T-helper 17 cell (primary cell): Measurements from ENCODE around the gene TMEM223. TPM values are rescaled to one million over a fixed set of nuclear protein-coding genes. Genes with fewer than 3 reads are reported as not detected.
A peak's percentile ranks its signal among the peaks of the same experiment; 100 is the strongest.

Experiments
- ATAC-seq: fragments of 150-1000 bp; cut with Tn5 transposase; 2 replicates; pipeline ENCODE4 v1.10.0; 2021; ENCODE audit warnings: mild to moderate bottlenecking, moderate library complexity
- DNase-seq, 3 donors: peaks; one replicate each; pipeline versions ENCODE4 v3.0.0 to v3.0.0-alpha.2; 2020 to 2021
- H3K9me3 ChIP-seq: one replicate; pipeline ENCODE4 v1.7.0; 2013; ENCODE audit warnings: low read length, mild to moderate bottlenecking; ENCODE audit not compliant: control insufficient read depth, poor library complexity, severe bottlenecking
- H3K27ac Mint-ChIP-seq: one replicate; pipeline ENCODE4 v1.8.0; 2022; ENCODE audit warnings: mild to moderate bottlenecking, moderate library complexity, mixed read lengths
- H3K27me3 Mint-ChIP-seq: one replicate; pipeline ENCODE4 v1.8.0; 2022; ENCODE audit warnings: mixed read lengths
- H3K36me3 Mint-ChIP-seq: one replicate; pipeline ENCODE4 v1.8.0; 2022; ENCODE audit warnings: low read depth, mixed read lengths
- H3K4me1 Mint-ChIP-seq: one replicate; pipeline ENCODE4 v1.8.0; 2022; ENCODE audit warnings: mild to moderate bottlenecking, mixed read lengths
- H3K4me3 Mint-ChIP-seq: one replicate; pipeline ENCODE4 v1.8.0; 2022; ENCODE audit warnings: mild to moderate bottlenecking, moderate library complexity, mixed read lengths
- total RNA-seq, 4 donors: library from RNA in 2 of 4; stranded (reverse) in 2 of 4; gene quantifications; one replicate each; pipeline ENCODE4 v1.2.3 and lab custom pipeline; 2022 to 2026

The TMEM223 gene
- total RNA-seq, 2 donors from 2014 or later = 5.7 to 7.3 TPM

DNA sequence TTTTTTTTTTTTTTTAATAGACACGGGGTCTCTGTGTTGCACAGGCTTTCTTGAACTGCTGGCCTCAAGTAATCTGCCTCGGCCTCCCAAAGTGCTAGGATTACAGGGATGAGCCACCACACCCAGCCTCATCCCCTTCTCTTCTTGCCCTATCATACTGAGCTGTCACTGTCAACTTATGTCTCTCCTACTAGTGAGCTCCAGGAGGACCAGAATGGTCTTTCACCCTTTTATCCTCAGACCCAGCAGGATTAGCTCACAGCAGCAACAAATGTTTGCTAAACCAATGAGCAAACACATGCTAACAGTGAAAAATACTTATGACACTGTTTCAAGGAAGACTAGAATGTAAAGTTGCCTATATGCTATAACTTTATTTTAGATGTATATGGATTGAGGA is 19.9 kb upstream of the TMEM223 start:
- Mint-ChIP-seq H3K27ac (peak overlapping the region; percentile 92), H3K27me3 (no peaks in the 10 kb centered on the region), H3K4me3 (peak overlapping the region; percentile 73), H3K36me3 (no peaks in the 10 kb centered on the region), H3K4me1 (peaks cover 13% of the 10 kb centered on the region)
- H3K9me3 ChIP-seq = no peaks in the 10 kb centered on the region
- DNase-seq (no peak), ATAC-seq (no peak)

DNA sequence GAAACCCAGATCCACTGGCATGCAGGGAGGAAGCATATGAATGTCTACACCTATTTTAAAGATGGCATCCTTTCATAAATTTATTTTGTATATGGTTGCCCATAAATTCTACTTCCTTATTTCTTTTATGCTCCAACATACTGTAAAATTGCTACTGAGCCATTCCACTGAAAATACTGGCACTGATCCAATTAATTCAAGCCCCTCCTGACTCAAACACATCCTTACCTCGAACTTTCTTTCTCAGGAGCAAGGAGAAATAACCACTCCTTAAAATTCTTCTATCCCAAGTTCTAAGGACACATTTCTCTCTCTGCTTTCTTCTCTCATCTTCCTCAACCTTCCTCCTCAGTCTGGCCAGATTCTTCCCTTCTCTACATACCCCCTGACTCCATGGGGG is 18.9 kb upstream of the TMEM223 start:
- H3K4me1 Mint-ChIP-seq = peaks cover 16% of the 10 kb centered on the region
- no peaks in the 10 kb centered on the region for H3K36me3 Mint-ChIP-seq
- no peaks in the 10 kb centered on the region for H3K27me3 Mint-ChIP-seq
- DNase-seq = no peak
- ATAC-seq = no peak
- no peaks in the 10 kb centered on the region for H3K9me3 ChIP-seq
- H3K27ac Mint-ChIP-seq = peak overlapping the region; percentile 92
- no peak overlapping the region for H3K4me3 Mint-ChIP-seq

DNA sequence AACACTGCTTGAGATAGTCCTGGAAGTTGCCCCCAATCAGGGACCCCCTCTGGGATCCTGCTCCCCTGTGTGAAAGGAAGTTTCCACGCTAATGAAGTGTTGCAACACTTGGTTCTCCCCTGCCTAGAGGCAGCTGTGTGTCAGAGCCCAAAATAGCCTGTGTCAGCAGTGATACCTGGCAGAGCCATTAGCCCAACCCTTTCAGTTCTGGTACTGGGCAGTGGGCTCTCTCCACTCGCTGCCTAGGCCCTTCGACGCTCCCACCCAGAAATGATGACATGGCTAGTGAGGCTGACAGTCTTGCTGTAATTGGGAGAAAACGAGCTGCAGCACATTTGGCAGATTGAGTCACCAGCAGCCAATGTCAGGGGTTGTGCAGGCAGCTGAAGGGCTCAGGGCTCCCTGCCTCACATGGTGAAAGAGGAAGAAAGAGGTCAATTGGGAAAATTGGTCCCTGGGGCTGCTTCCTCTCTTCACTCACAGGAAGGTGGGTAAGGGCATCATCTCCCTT is 14.9 kb upstream of the TMEM223 start:
- Mint-ChIP-seq H3K4me1 (peaks cover 29% of the 10 kb centered on the region), H3K27me3 (no peaks in the 10 kb centered on the region), H3K27ac (peak overlapping the region; percentile 96), H3K4me3 (no peak overlapping the region), H3K36me3 (peaks cover 2% of the 10 kb centered on the region)
- ATAC-seq = no peak
- H3K9me3 ChIP-seq = no peaks in the 10 kb centered on the region
- no peak for DNase-seq

DNA sequence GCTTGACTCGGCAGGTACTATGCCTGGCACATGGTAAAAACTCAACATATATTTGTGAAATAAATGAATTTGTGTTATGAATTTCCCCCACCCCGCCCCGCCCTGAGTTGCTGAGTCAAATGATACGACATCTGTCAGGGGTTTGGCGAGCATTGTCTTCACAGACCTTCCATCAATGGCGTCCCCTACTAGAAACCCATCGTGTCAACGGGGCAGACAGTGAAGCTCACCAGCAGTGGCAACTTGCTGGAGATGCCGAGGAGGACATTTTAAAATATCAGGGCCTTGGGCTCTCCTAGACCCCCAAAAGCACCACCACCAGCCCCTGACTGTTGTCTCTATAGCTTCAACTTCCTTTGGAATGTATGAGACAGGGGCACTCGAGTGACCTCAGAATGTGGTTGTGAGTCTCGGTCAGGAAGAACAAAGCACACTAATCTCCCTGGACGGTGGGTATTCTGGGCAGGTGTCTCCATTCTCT is 14.2 kb upstream of the TMEM223 start:
- peak; percentile 33 for ATAC-seq

DNA sequence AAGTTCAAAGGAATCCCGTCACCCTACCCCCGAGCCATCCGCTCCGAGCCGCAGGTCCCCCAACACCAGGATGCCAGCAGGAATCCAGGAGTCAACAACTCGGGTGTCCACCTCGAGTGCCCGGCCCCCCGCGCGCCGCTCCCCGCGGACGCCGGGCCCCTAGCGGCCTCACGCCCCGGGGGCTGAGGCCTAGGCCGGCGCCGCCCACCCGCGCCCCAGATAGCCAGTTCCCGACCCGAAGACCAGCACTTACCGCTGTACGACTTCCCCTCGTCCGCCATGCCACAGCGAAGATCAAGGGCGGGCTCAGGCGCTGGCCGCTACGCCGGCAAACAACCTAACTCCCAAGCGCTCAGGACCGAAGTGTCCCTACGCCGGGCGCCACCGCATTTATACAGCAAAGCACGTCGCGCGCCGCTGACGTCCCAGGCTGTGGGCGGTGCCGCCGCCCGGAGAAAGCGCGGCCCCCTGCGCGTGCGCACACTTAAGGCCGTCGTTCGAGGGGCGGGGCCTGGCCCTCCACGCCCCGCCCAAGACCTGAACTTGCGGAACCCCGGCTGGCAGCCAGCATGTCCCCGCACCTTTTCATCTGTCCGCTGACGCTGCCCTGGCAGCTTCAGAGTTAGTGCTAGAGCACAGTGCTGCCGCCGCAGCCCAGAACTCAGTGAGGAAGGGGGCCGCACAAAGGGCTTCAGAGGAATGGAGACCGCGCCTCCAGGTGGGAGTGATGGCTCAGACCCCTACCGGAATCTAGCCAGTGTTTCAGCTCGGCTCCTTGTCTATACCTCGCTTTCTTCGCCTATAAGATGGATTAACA is 13.5 kb upstream of the TMEM223 start, which contains the start of gene NXF1:
NXF1 (minus strand) TSS at position 365 of the 817 bp plus-strand sequence; CDS start at position 281, 84 bp downstream.
- Mint-ChIP-seq H3K4me1 (peaks cover 22% of the 10 kb centered on the region), H3K36me3 (peaks cover 2% of the 10 kb centered on the region), H3K4me3 (peak within 1 kb of the TSS; percentile 97), H3K27ac (peak within 1 kb of the TSS; percentile 96), H3K27me3 (no peaks in the 10 kb centered on the region)
- H3K9me3 ChIP-seq = no peaks in the 10 kb centered on the region
- DNase-seq = peak; percentile 97 to 98 (median 97)
- ATAC-seq = peak; percentile 85

More for the DNA sequence above, 14.2 kb upstream of the TMEM223 start:
- Mint-ChIP-seq H3K4me3 (peak overlapping the region; percentile 97), H3K4me1 (peaks cover 25% of the 10 kb centered on the region), H3K36me3 (peaks cover 2% of the 10 kb centered on the region), H3K27ac (peak overlapping the region; percentile 96), H3K27me3 (no peaks in the 10 kb centered on the region)
- H3K9me3 ChIP-seq = no peaks in the 10 kb centered on the region
- no peak for DNase-seq

DNA sequence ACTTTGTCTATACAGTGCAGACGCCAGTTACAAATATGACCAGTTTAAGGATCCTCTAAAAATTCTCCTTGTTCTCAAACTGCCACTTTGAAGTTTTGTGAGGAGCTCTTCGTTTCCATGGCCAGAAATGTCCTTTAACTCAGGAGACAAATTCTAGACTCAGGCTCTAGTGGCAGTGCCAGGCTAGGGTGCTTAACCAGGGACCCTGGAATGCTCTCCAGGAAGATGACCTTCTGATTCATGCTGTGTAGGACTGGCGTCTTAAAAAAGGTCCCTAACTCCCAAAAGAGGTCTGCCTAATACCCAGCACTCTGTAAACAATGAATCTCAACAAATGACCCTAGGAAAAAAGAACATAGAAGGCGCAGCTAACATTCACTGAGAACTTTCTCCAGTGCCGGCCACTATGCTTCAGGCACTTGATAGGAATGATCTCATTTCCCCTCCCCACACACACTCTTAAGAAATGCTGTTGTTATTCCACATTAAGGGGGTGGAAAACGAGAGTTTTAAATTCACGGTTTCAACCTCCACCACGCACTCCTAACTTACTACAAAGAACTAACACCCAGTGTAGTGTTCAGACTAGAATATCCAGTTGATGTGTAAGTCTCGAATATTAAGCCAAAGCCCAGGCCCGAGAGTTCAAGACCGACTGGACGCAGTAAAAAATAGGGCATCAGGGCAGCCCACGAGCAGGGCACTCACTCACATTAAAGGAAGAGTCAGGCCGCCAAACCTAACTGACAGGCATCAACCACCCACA is 12.7 kb upstream of the TMEM223 start:
- H3K4me1 Mint-ChIP-seq = peaks cover 22% of the 10 kb centered on the region
- no peak for DNase-seq
- ATAC-seq = peak; percentile 29
- peak overlapping the region; percentile 97 for H3K4me3 Mint-ChIP-seq
- no peaks in the 10 kb centered on the region for H3K9me3 ChIP-seq
- no peaks in the 10 kb centered on the region for H3K27me3 Mint-ChIP-seq
- peaks cover 2% of the 10 kb centered on the region for H3K36me3 Mint-ChIP-seq
- H3K27ac Mint-ChIP-seq = peak overlapping the region; percentile 96

DNA sequence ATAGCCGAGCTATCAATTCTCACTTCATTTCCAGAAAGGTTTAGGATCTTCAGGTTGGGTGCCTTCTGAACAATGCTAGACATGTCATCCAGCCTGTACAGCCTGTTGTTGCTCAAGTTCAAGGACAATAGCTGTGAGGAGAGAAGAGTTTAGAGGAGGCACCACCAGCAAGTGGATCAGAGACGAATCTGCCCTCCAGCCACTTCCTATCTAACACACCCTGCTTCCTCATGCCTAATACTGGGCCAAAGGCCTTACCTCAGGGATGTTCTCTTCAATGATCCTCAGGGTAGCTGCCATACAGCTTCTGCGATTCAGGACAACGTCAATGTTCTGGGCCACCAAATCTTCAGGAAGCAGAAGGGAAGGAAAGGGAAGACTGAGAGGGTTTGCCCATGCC is 9.3 kb upstream of the TMEM223 start:
- H3K4me3 Mint-ChIP-seq = no peak overlapping the region
- no peak for DNase-seq
- no peak overlapping the region for H3K27ac Mint-ChIP-seq
- H3K9me3 ChIP-seq = no peaks in the 10 kb centered on the region
- no peaks in the 10 kb centered on the region for H3K27me3 Mint-ChIP-seq
- peaks cover 8% of the 10 kb centered on the region for H3K36me3 Mint-ChIP-seq
- no peak for ATAC-seq
- peaks cover 21% of the 10 kb centered on the region for H3K4me1 Mint-ChIP-seq

DNA sequence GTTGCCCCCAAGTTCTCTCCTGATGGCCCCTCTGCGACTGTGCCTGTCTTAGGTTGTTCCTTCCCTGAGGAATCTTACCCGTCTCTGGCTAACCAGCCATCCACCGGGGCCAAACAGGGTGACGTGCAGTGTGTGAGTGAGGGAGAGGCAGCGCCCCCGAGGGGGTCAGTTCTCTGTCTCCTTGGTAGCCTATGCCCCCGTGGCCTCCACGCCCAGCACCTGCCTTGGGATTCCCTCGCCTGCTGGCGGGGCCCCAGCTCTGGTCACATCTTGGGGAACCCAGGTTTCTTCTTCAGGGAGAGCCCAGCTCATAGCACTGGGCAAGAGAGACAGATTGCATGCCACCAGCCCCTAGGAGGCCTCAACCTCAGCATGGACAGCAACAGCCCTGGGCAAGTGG is 7.7 kb upstream of the TMEM223 start:
- ATAC-seq = no peak
- Mint-ChIP-seq H3K27me3 (no peaks in the 10 kb centered on the region), H3K27ac (no peak overlapping the region), H3K4me3 (no peak overlapping the region), H3K4me1 (peaks cover 14% of the 10 kb centered on the region), H3K36me3 (peaks cover 5% of the 10 kb centered on the region)
- no peak for DNase-seq
- no peaks in the 10 kb centered on the region for H3K9me3 ChIP-seq

DNA sequence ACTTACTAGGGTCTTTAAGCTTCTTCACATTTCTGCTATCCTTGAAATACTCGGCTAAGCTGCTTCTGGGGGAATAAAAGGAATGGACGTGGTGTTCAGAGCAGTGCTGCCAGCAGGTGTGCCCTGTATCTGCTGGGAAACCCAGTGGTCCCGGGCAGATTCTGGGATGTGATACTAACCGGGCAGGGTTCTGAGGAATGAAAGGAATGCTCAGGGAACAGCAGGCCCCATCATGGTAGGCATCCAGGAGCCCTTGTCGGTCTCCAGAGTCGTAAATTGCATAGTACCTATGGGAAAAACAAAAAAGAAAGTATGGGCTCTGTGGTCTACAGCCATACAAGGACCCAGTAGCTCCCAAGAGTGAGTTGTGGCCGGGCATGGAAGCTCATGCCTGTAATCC is 4.5 kb upstream of the TMEM223 start:
- DNase-seq (no peak), ATAC-seq (no peak)
- H3K9me3 ChIP-seq = no peaks in the 10 kb centered on the region
- H3K4me3 Mint-ChIP-seq = no peak overlapping the region
- H3K36me3 Mint-ChIP-seq = peaks cover 8% of the 10 kb centered on the region
- H3K27ac Mint-ChIP-seq = no peak overlapping the region
- no peaks in the 10 kb centered on the region for H3K27me3 Mint-ChIP-seq
- peaks cover 16% of the 10 kb centered on the region for H3K4me1 Mint-ChIP-seq

DNA sequence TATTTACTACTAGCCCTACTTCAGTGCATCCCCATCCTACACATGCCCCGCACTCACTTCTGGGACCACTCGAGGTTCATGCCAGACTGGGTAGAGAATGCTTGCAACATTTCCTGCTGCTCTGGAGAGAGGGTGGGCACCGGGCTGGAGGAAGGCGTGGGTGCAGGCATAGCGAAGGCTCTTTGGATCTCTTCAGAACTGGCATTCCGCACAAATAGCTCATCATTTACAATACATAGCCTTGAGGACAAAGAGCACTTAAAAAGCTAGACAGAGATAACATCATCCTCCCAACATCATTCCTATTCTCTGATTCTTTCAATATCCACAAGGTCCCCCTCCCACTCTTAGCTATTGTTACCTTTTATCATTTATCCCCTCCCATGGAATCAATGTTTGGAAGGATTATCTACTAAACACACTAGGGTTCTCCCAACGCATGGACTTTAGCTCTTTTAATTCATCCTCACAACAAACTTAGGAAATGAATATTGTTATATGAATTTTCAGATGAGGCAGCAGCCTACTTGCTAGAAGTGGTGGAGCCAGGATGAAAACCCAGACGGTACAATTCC is 2.5 kb upstream of the TMEM223 start:
- H3K9me3 ChIP-seq = no peaks in the 10 kb centered on the region
- no peak overlapping the region for H3K4me3 Mint-ChIP-seq
- DNase-seq (no peak), ATAC-seq (no peak)
- peaks cover 33% of the 10 kb centered on the region for H3K4me1 Mint-ChIP-seq
- no peaks in the 10 kb centered on the region for H3K27me3 Mint-ChIP-seq
- peaks cover 8% of the 10 kb centered on the region for H3K36me3 Mint-ChIP-seq
- peak overlapping the region; percentile 29 for H3K27ac Mint-ChIP-seq

DNA sequence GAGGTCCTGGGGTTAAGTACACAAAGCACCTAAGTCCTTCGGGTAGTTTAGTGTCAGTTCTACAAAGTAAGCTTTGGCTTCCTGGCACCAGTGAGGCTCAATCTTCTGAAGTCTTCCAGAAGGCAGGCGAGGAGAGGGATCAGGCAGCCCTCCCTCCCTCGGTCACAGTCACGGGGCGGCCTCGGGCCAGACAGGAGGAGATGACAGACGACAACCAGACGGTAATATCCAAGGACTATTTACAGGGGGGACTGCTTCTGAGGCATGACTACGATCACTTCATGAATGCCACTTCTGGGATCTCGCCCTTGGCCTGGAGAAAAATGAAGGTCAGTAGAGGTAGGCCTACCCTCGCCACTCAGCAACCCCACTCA is 383 bp upstream of the TMEM223 start:
- ATAC-seq = peak; percentile 6
- Mint-ChIP-seq H3K27me3 (no peaks in the 10 kb centered on the region), H3K4me1 (peaks cover 41% of the 10 kb centered on the region), H3K36me3 (peaks cover 3% of the 10 kb centered on the region), H3K4me3 (peak overlapping the region; percentile 92), H3K27ac (peak overlapping the region; percentile 93)
- DNase-seq = no peak
- no peaks in the 10 kb centered on the region for H3K9me3 ChIP-seq

DNA sequence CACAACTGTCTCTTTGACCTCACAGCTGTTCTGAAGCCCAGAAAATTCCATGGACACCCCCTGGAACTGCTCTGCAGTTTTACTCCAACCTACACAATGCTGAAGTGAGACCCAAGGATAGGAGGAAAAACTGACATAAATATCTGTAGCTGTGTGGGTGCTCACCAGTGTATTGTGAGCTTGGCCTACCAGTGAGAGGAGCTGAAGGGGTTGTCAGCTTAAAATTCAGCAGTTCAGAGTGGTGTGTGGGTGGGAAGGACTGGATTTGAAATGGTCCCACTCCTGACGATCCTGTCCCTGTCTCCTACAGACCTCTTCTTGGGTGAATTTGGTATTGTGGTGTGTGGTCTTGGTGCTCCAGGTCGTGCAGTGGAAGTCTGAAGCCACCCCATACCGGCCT is 2.2 kb downstream of the TMEM223 start:
- ATAC-seq = no peak
- Mint-ChIP-seq H3K4me1 (peaks cover 46% of the 10 kb centered on the region), H3K27me3 (no peaks in the 10 kb centered on the region), H3K36me3 (peaks cover 3% of the 10 kb centered on the region), H3K4me3 (peak overlapping the region; percentile 80), H3K27ac (peak overlapping the region; percentile 93)
- H3K9me3 ChIP-seq = no peaks in the 10 kb centered on the region
- no peak for DNase-seq

DNA sequence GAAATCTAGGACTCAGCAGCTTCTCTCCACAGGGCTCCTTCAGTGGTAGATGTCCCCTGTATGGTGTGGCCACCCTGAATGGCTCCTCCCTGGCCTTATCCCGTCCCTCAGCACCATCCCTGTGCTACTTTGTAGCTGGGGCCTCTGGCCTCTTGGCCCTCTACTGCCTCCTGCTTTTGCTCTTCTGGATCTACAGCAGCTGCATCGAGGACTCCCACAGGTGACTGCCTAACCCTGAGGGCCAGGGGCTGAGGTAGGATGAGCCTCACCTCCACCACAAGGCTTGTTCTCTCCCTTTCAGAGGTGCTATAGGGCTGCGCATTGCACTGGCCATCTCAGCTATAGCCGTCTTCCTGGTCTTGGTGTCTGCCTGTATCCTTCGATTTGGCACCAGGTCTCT is 2.8 kb downstream of the TMEM223 start:
- DNase-seq = no peak
- Mint-ChIP-seq H3K4me3 (peak overlapping the region; percentile 80), H3K27ac (peak overlapping the region; percentile 93), H3K36me3 (no peaks in the 10 kb centered on the region), H3K27me3 (no peaks in the 10 kb centered on the region), H3K4me1 (peaks cover 41% of the 10 kb centered on the region)
- no peaks in the 10 kb centered on the region for H3K9me3 ChIP-seq
- ATAC-seq = no peak
